Natural killer cell treated with Interleukin-12 subunit alpha and Interleukin-12 subunit beta and Interleukin-15 and Interleukin-18, amount 100 ng/mL, for 72 hours (primary cell): ENCODE measurements around the gene TBC1D2. TPM values are rescaled to one million over a fixed set of nuclear protein-coding genes. Genes with fewer than 3 reads are reported as not detected.

Experiments
- ATAC-seq, 2 donors: fragments of 150-1000 bp; cut with Tn5 transposase in 1 of 2; sonication (Bioruptor Pico), chemical (Tn5 transposase) in 1 of 2; 2 replicates each; pipeline ENCODE4 v1.10.0; 2021
- DNase-seq: peaks from one replicate; pipeline ENCODE4 v3.0.0; 2022; ENCODE audit warnings: low spot score
- H3K27ac Mint-ChIP-seq, 2 donors: 1 replicate in 1 of 2; 2 replicates in 1 of 2; pipeline ENCODE4 v1.8.0; 2022; ENCODE audit warnings: mixed read lengths in 2 of 2, mild to moderate bottlenecking in 1 of 2, moderate library complexity in 1 of 2
- H3K27me3 Mint-ChIP-seq, 2 donors: 1 replicate in 1 of 2; 2 replicates in 1 of 2; pipeline ENCODE4 v1.8.0; 2022; ENCODE audit warnings: mixed read lengths in 2 of 2
- H3K36me3 Mint-ChIP-seq: one replicate; pipeline ENCODE4 v1.8.0; 2022; ENCODE audit warnings: mixed read lengths
- H3K4me1 Mint-ChIP-seq, 2 donors: 1 replicate in 1 of 2; 2 replicates in 1 of 2; pipeline ENCODE4 v1.8.0; 2022; ENCODE audit warnings: low read depth in 2 of 2, mixed read lengths in 2 of 2, mild to moderate bottlenecking in 1 of 2
- H3K4me3 Mint-ChIP-seq: one replicate; pipeline ENCODE4 v1.8.0; 2022; ENCODE audit warnings: mixed read lengths
- H3K9me3 Mint-ChIP-seq: 2 replicates; pipeline ENCODE4 v1.8.0; 2022; ENCODE audit warnings: mixed read lengths
- total RNA-seq, 2 donors: library from RNA; stranded (reverse); gene quantifications; one replicate each; pipeline ENCODE4 v1.2.3, GENCODE V29; 2022

Gene TBC1D2
- total RNA-seq, 2 donors from 2014 or later = 3.9 to 4.2 TPM

DNA sequence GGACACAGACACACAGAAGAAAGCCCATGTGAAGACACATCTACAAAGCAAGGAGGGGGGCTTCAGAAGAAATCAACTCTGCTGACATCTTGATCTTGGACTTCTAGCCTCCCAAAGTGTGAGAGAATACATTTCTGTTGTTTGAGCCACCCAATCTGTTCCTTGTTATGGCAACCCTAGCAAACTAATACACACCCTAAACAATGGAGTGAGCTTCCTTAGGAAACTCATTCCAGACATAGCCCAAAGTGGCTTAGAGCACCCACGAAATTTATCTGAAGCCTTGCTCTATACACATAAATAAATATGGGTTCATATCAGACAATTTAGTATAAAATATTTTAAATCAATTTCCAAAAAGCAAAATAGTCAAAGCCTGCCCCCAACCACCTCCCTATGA is 7.6 kb upstream of the TBC1D2 start:
- ATAC-seq (no peak), DNase-seq (no peak)
- Mint-ChIP-seq H3K36me3 (no peaks in the 10 kb centered on the region), H3K27me3 (peaks cover 0 to 14% of the 10 kb centered on the region in 2 donors), H3K27ac (no peak overlapping the region), H3K9me3 (no peaks in the 10 kb centered on the region), H3K4me3 (no peak overlapping the region), H3K4me1 (no peaks in the 10 kb centered on the region)

DNA sequence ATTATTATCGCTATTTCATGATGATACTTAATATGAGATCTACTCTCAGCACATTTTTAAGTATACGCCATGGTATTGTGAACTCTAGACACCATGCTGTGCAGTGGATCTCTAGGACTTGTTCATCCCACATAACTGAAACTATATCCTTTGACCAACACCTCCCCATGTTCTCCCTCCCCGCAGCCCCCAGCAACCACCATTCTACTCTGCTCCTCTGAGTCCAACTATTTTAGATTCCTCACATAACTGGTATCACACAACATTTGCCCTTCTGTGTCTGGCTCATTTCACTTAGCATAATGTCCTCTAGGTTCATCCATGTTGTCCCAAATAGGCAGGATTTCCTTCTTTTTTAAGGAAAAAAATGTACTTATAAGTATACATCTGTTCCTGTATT is 6.6 kb upstream of the TBC1D2 start:
- no peak for DNase-seq
- no peaks in the 10 kb centered on the region for H3K36me3 Mint-ChIP-seq
- peaks cover 0 to 8% of the 10 kb centered on the region in 2 donors for H3K27me3 Mint-ChIP-seq
- no peaks in the 10 kb centered on the region for H3K4me1 Mint-ChIP-seq
- H3K4me3 Mint-ChIP-seq = no peak overlapping the region
- no peak overlapping the region for H3K27ac Mint-ChIP-seq
- H3K9me3 Mint-ChIP-seq = no peaks in the 10 kb centered on the region
- no peak for ATAC-seq

DNA sequence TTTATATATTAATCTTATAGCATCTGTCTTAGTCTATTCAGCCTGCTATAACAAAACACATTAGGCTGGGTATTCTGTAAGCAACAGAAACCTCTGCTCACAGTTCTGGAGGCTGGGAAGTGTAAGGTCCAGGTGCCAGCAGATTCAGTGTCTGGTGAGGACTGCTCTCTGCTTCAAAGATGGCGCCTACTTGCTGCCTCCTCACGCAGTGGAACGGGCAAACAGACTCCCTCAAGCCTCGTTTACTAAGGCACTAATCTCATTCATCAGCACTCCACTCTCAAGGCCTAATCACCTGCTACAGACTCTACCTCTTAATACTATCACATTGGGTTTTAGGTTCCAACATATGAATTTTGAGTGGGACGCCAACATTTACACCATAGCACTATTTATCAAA is 5.2 kb upstream of the TBC1D2 start:
- no peak for ATAC-seq
- Mint-ChIP-seq H3K36me3 (no peaks in the 10 kb centered on the region), H3K27me3 (peaks cover 0 to 8% of the 10 kb centered on the region in 2 donors), H3K4me3 (no peak overlapping the region), H3K4me1 (peaks cover 5 to 7% of the 10 kb centered on the region in 2 donors), H3K27ac (no peak overlapping the region), H3K9me3 (no peaks in the 10 kb centered on the region)
- no peak for DNase-seq

DNA sequence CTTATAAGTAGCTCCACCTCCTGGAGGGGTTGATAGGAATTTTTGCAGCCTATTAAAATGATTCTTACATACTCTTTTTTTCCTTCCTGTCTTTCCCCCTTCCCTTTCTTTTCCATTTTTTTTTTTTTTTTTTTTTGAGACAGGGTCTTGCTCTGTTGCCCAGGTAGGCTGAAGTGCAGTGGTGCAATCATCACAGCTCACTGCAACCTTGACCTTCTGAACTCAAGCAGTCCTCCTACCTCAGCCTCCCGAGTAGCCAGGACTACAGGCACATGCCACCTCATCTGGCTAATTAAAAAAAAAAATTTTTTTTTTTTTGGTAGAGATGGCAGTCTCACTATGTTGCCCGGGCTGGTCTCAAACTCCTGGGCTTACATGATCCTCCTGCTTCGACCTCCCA is 4.3 kb upstream of the TBC1D2 start:
- H3K36me3 Mint-ChIP-seq = no peaks in the 10 kb centered on the region
- H3K4me1 Mint-ChIP-seq = peaks cover 8 to 9% of the 10 kb centered on the region in 2 donors
- H3K27ac Mint-ChIP-seq = no peak overlapping the region
- H3K27me3 Mint-ChIP-seq = peaks cover 0 to 8% of the 10 kb centered on the region in 2 donors
- ATAC-seq (no peak), DNase-seq (no peak)
- H3K9me3 Mint-ChIP-seq = no peaks in the 10 kb centered on the region
- no peak overlapping the region for H3K4me3 Mint-ChIP-seq

DNA sequence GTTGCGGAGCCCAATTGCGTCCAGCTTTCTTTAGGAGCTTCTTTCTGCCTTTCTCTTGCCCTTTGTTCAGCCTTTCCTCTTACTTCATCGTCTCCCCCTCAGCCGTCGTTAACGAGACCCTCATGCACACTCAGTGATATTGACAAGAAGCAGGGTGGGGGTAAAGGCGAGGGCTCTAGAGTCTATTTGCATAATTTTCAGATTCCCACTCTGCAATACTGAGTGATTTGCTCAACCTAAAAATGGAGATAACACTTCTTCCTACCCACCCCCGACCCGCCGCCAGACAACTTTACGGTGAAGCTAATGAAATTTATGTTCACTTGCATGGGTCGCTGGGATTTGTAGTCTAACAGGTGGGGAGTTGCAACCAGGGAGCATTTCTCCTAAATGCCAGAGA is 1.3 kb upstream of the TBC1D2 start:
- H3K4me1 Mint-ChIP-seq = peaks cover 21 to 24% of the 10 kb centered on the region in 2 donors
- DNase-seq = no peak
- no peak for ATAC-seq

DNA sequence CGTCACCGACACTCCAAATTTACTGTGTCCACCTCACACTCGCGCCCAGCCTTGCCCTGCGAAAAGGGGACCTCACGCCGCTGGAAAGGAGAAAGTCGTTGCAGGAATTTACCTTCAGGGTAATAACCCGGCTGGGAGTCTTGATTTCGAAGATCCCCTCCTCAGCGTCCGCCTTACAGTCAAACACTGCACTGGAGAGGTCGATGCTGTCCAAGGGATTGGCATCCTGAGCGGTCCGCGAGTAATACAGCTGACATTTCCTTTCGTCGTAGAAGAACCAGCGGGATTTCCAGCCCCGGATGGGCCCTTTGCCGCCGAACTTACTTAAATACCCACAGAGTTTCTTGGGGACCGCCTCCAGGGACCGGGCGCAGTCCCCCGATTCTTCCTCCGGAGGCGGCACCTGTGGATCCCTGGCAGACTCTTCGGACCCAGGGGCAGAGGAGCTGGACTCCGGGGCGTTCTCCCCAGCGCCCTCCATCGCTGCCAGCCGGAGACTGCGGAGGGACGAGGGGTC is 330 bp downstream of the TBC1D2 start:
- no peaks in the 10 kb centered on the region for H3K27me3 Mint-ChIP-seq
- peaks cover 24 to 25% of the 10 kb centered on the region in 2 donors for H3K4me1 Mint-ChIP-seq
- no peaks in the 10 kb centered on the region for H3K36me3 Mint-ChIP-seq
- DNase-seq (peak; percentile 63), ATAC-seq (peak; percentile 12 to 22)
- peak overlapping the region; percentile 88 to 97 for H3K27ac Mint-ChIP-seq
- H3K4me3 Mint-ChIP-seq = peak overlapping the region; percentile 98
- H3K9me3 Mint-ChIP-seq = no peaks in the 10 kb centered on the region

More for the DNA sequence above, 1.3 kb upstream of the TBC1D2 start:
- H3K27me3 Mint-ChIP-seq = no peaks in the 10 kb centered on the region
- peak overlapping the region; percentile 88 to 97 for H3K27ac Mint-ChIP-seq
- H3K36me3 Mint-ChIP-seq = no peaks in the 10 kb centered on the region
- H3K4me3 Mint-ChIP-seq = peak overlapping the region; percentile 98
- H3K9me3 Mint-ChIP-seq = no peaks in the 10 kb centered on the region

DNA sequence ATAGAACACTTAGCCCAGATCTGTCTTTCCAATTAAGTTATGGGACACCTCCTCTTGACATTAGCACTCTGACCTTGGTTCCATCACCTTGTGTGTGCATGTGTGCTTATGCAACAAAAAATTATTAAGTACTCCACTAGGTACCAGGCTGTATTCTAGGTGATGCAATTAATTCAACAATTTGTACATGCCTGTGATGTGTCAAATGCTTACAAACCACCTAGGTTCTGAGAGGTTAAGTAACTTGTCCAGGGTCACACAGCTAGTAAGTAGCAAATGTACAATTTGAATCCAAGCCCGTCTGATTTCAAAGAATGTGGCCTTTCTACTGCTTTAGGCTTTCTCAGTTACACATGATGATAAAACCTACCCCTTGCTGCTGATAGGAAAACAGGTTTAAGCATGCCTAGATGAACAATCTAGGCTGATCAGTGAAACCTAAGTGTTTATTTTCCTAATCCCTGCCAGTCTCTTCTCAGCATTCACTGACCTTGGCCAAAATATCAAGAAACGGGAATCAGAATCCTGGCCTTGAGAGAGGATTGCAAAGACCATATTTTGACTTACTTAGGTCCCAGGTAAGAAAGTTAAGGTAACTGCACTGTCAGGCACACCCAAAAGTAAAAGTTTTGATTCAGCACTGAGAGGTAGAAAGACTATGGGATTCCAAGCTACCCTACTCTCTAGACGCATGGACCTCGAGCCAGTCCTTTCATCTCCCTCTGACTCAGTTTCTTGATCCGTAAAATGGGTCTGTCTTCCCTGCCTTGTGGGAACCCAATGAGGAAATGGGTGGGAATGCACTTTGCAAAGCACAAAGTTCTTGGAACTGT is 1.0 kb downstream of the TBC1D2 start:
- Mint-ChIP-seq H3K27ac (peak overlapping the region in 1 of 2 donors; percentile 35), H3K9me3 (no peaks in the 10 kb centered on the region), H3K36me3 (no peaks in the 10 kb centered on the region), H3K4me3 (peak overlapping the region; percentile 98), H3K4me1 (peaks cover 24 to 30% of the 10 kb centered on the region in 2 donors), H3K27me3 (no peaks in the 10 kb centered on the region)
- ATAC-seq (no peak), DNase-seq (no peak)

DNA sequence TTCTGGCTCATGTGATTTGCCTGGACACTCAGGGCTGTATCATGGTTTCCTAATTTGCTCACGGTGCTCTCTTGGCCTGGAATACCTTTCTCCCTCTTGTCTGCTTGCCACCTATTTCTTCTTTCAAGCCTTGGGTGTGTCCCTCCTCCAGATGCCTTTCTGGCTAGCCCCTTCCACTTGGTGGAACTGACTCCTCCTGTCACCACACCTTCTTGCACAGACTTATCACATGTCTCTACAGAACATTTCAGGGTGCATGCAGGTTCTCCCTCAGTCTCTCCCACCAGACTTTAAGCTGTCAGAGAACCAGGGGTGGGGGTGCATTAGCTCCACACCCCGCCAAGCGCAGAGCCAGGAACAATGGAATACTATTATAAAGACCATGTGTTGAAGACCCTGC is 1.9 kb downstream of the TBC1D2 start:
- no peak overlapping the region for H3K4me3 Mint-ChIP-seq
- no peaks in the 10 kb centered on the region for H3K9me3 Mint-ChIP-seq

DNA sequence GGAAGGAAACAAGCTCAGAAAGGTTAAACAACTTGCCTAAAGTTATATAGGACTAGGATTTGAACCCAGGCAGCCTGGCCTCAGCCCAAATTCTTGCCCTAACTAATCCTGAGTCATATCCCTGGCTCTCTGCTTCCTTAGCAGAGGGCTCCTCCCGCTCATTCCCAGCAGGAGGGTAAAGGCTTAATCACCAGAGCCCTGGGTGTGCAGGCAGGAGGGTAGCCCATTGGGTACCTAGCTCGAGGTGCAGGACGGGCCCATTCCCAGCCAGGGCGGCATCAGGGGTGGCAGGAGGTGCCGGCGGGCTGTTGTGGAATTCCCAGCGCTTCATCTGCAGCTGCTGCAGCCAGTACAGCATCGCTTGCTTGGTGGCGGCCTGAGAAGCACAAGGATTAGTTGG is 3.9 kb downstream of the TBC1D2 start:
- Mint-ChIP-seq H3K27me3 (no peaks in the 10 kb centered on the region), H3K36me3 (no peaks in the 10 kb centered on the region), H3K27ac (no peak overlapping the region), H3K4me1 (peaks cover 28 to 32% of the 10 kb centered on the region in 2 donors), H3K9me3 (no peaks in the 10 kb centered on the region), H3K4me3 (no peak overlapping the region)
- DNase-seq = no peak
- no peak for ATAC-seq

More for the DNA sequence above, 1.9 kb downstream of the TBC1D2 start:
- Mint-ChIP-seq H3K4me1 (peaks cover 31 to 36% of the 10 kb centered on the region in 2 donors), H3K27me3 (no peaks in the 10 kb centered on the region), H3K27ac (peak overlapping the region in 1 of 2 donors; percentile 4), H3K36me3 (no peaks in the 10 kb centered on the region)
- DNase-seq (no peak), ATAC-seq (no peak)

DNA sequence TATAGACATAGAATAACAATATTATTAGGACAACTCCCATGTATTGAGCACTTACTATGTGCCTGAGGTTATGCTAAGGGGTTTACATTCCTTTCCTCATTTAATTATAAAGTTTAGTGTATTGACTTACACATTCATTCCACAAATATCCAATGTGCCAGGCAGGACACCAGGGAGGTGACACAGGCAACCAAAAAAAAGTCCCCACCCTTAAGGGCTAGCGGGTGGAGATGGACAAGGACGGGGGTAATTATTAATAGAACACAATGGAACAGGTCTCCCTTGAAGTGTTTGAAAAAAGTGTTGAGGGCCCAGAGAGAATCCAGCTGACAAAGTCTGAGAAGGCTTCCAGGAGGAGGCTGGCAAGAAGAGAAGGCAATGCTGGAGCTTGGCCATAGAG is 5.7 kb downstream of the TBC1D2 start:
- H3K27ac Mint-ChIP-seq = no peak overlapping the region
- H3K4me1 Mint-ChIP-seq = peaks cover 23 to 27% of the 10 kb centered on the region in 2 donors
- no peak overlapping the region for H3K4me3 Mint-ChIP-seq

DNA sequence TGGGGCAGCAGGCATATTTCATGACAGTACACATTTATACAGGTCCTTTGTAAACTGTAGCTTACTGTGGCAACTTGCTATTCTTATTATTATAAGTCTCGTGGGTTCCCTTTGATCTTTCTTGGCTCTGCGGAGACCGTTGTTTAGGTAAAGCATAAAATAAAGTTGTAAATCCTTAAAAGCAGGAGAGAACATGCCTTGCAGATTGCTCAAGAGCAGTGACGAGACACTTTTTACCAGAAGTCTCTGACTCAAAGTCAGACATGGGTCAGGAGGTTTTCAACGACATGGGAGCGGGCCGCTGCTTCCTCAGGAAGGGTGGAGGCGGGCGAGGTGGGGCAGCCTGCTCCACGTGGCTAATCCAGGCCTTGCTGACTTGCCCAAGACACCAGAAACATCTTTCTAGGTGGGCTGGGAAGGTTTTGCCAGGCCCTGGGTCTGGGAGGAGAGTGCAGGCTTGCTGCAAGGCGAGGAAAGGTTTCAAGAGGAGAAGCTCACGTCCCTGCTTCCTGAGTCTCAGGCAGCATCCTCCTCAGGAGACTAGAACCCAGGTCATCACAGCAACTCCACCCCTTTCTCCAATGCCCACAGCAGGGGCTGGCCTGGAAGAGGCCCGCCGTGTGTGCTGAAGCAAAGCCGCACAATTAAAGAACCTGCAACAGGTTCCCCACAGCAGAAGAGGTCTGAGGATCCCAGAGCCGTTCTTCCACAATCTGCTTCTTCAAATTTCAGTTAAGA is 6.5 kb downstream of the TBC1D2 start:
- ATAC-seq (peak in 1 of 2 donors; percentile 49), DNase-seq (no peak)
- no peak overlapping the region for H3K4me3 Mint-ChIP-seq
- H3K27ac Mint-ChIP-seq = peak overlapping the region; percentile 2 to 17
- no peaks in the 10 kb centered on the region for H3K27me3 Mint-ChIP-seq
- H3K4me1 Mint-ChIP-seq = peaks cover 16 to 22% of the 10 kb centered on the region in 2 donors
- no peaks in the 10 kb centered on the region for H3K36me3 Mint-ChIP-seq
- no peaks in the 10 kb centered on the region for H3K9me3 Mint-ChIP-seq

More for the DNA sequence above, 5.7 kb downstream of the TBC1D2 start:
- H3K36me3 Mint-ChIP-seq = no peaks in the 10 kb centered on the region
- DNase-seq (no peak), ATAC-seq (no peak)
- H3K9me3 Mint-ChIP-seq = no peaks in the 10 kb centered on the region
- H3K27me3 Mint-ChIP-seq = no peaks in the 10 kb centered on the region

DNA sequence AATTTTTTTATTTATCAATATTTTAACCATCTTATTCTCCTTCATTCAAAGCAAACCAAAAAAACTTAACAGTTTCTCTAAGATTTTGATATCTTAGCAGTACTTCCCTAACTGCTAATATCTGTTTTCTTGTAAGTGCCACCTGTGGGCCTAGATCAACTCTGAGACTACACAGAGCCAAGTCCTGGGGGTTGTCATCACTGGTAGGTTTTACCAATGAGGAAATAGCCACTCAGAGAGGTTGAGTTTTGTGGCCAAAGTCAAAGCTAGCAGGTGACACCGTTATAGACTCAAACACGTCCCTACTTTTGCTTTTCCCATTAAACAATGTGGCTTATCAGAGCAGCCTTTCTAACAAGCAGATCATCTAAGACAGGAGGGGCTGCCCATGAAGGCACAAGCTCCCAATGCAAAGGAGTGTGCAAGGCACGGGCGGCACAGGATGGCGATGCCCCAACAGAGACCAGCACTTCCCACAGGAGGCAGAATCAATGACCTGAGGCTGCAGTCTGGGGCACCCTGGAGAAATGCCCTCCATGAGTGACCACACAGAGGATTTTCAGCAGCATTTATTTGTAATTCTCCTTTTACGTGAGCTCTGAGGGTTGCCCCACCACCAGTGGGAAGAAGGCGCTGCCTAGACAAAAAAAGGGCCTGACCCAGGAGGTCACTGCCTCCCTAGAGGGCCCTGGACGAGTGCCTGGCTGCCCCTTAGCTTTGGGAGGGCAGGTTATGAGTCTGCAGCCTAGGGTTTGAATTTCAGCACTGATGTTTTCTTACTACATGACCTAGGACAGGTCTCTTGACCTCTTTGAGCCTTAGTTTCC is 7.4 kb downstream of the TBC1D2 start:
- Mint-ChIP-seq H3K4me3 (no peak overlapping the region), H3K27ac (peak overlapping the region in 1 of 2 donors; percentile 17), H3K9me3 (no peaks in the 10 kb centered on the region), H3K36me3 (no peaks in the 10 kb centered on the region), H3K27me3 (no peaks in the 10 kb centered on the region), H3K4me1 (peaks cover 8 to 15% of the 10 kb centered on the region in 2 donors)
- ATAC-seq = no peak
- no peak for DNase-seq

DNA sequence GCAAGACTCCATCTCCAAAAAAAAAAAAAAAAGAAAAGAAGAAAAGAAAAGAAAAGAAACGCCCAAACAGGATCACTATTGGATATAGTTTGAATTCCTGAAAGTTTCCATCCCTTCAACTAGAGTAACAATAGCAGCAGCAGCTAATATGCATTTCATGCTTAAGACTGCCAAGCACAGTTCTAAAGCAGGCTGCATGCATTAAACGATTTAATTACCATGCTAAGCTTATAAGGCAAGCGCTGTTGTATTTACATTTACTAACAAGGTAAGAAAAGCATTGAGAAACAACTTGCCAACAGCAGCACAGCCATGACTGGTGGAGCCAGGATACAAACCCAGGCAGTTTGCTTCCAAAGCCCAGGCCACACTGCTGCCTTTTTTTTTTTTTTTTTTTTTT is 13.0 kb downstream of the TBC1D2 start:
- Mint-ChIP-seq H3K27ac (no peak overlapping the region), H3K4me3 (no peak overlapping the region), H3K27me3 (no peaks in the 10 kb centered on the region), H3K4me1 (no peaks in the 10 kb centered on the region), H3K36me3 (no peaks in the 10 kb centered on the region), H3K9me3 (no peaks in the 10 kb centered on the region)
- DNase-seq = no peak
- ATAC-seq = no peak
